HepG2 (cell line): Measurements from ENCODE around the gene KAZN. TPM values are rescaled to one million over a fixed set of nuclear protein-coding genes. Genes with fewer than 3 reads are reported as not detected.

ENCODE experiments used
- ATAC-seq: fragments of 200-7000 bp; cut with Tn5 transposase; 3 replicates; pipeline ENCODE4 v1.9.1; 2020; ENCODE audit warnings: mild to moderate bottlenecking, moderate library complexity
- BruUV-seq: library from RNA; stranded (reverse); fragments of 400-500 nt; replicated peaks from 2 replicates; lab custom pipeline; 2021; lab: Mats Ljungman, UMichigan
- CTCF ChIA-PET: fragments of 300-600 bp; formaldehyde crosslinking; extraction: SDS; loops from one replicate; lab custom pipeline; 2021; ENCODE audit warnings: low total read pairs, inconsistent platforms, low intra/inter-chr PET ratio; lab: Yijun Ruan, JAX
- POLR2A ChIA-PET: fragments of 350-600 bp; sonication (Branson Sonifier 250); formaldehyde crosslinking; loops from one replicate; lab custom pipeline; 2020; ENCODE audit warnings: antibody characterized with exemption, inconsistent platforms; lab: Yijun Ruan, JAX
- DNase-seq: peaks from one replicate; pipeline ENCODE4 v3.0.0-alpha.2; 2015; ENCODE audit warnings: low spot score
- FAIRE-seq: peaks from 3 replicates; lab custom pipeline; 2011; peaks lifted over from hg19 to GRCh38; lab: Jason Lieb, UNC
- H2AFZ ChIP-seq: one replicate; pipeline ENCODE4 v1.6.1; 2011; ENCODE audit warnings: low read length, inconsistent platforms
- H3K27ac ChIP-seq: fragments of 300-600 bp; 3 replicates; pipeline ENCODE4 v1.8.0; 2011; ENCODE audit warnings: mixed run types, mild to moderate bottlenecking, mixed read lengths, low read length, inconsistent platforms; ENCODE audit not compliant: insufficient read depth; ENCODE audit errors: extremely low read length
- H3K27me3 ChIP-seq, 2 experiments: fragments of 200-600 bp in 1 of 2; 2 replicates in 1 of 2; 3 replicates in 1 of 2; pipeline versions ENCODE4 v1.6.0 to v1.8.0; 2011; ENCODE audit warnings: low read length in 2 of 2, mild to moderate bottlenecking in 2 of 2, moderate library complexity in 2 of 2, inconsistent platforms in 1 of 2; ENCODE audit not compliant: insufficient read depth in 2 of 2, control insufficient read depth in 1 of 2
- H3K36me3 ChIP-seq, 2 experiments: fragments of 200-600 bp in 1 of 2; replicated peaks in 1 of 2; 2 replicates in 1 of 2; 3 replicates in 1 of 2; pipeline versions ENCODE4 v1.5.1 to v1.8.0; 2011; ENCODE audit warnings: low read length in 2 of 2, inconsistent platforms in 1 of 2; ENCODE audit not compliant: insufficient read depth in 2 of 2, control insufficient read depth in 1 of 2
- H3K4me1 ChIP-seq: 2 replicates; pipeline ENCODE4 v1.5.1; 2012; ENCODE audit warnings: low read length, inconsistent platforms; ENCODE audit not compliant: insufficient read depth
- H3K4me2 ChIP-seq: 2 replicates; pipeline ENCODE4 v1.6.0; 2011; ENCODE audit warnings: low read depth, low read length, inconsistent platforms
- H3K4me3 ChIP-seq, 3 experiments: fragments of 200-600 bp in 1 of 3; sonication (generic), shearing (Covaris generic) in 1 of 3; replicated peaks in 1 of 3; 2 replicates each; pipeline ENCODE4 v1.5.1; 2011 to 2016; ENCODE audit warnings: low read length in 3 of 3, inconsistent platforms in 2 of 3, low read depth in 2 of 3, mild to moderate bottlenecking in 2 of 3, control low read depth in 1 of 3, mixed read lengths in 1 of 3; ENCODE audit not compliant: insufficient read depth in 1 of 3
- H3K79me2 ChIP-seq: one replicate; pipeline ENCODE4 v1.6.1; 2011; ENCODE audit warnings: low read length, inconsistent platforms; ENCODE audit not compliant: insufficient read depth
- H3K9ac ChIP-seq: 2 replicates; pipeline ENCODE4 v1.6.0; 2011; ENCODE audit warnings: mild to moderate bottlenecking, low read depth, low read length, inconsistent platforms; ENCODE audit not compliant: insufficient read depth
- H3K9me3 ChIP-seq: 2 replicates; pipeline ENCODE4 v1.5.1; 2012; ENCODE audit warnings: mild to moderate bottlenecking, low read length
- H4K20me1 ChIP-seq: 2 replicates; pipeline ENCODE4 v1.6.0; 2011; ENCODE audit warnings: inconsistent platforms, mild to moderate bottlenecking, low read length, moderate library complexity; ENCODE audit not compliant: insufficient read depth
- CREB1 ChIP-seq, 2 experiments: fragments of 450-650 bp in 1 of 2; IDR thresholded peaks; 2 replicates each; pipeline ENCODE4 v1.6.1; 2016 to 2017; ENCODE audit warnings: control low read depth in 1 of 2, mild to moderate bottlenecking in 1 of 2, missing compliant biosample characterization in 1 of 2, missing genetic modification characterization in 1 of 2
- FLYWCH1 ChIP-seq: sonication (generic); formaldehyde crosslinking; IDR thresholded peaks from 2 replicates; pipeline ENCODE4 v1.8.1; 2023; ENCODE audit warnings: mild to moderate bottlenecking, missing genetic modification reagents
- HMG20B ChIP-seq: conservative IDR thresholded peaks from 2 replicates; pipeline ENCODE4 v1.6.1; 2016; ENCODE audit warnings: missing genetic modification reagents, missing compliant biosample characterization
- MYNN ChIP-seq: sonication (generic); formaldehyde crosslinking; IDR thresholded peaks from 2 replicates; pipeline ENCODE4 v1.4.0; 2020; ENCODE audit warnings: mild to moderate bottlenecking, low read depth, missing genetic modification reagents
- PAWR ChIP-seq: sonication (generic); formaldehyde crosslinking; IDR thresholded peaks from 2 replicates; pipeline ENCODE4 v1.4.0; 2020; ENCODE audit warnings: missing genetic modification reagents, mild to moderate bottlenecking, borderline replicate concordance
- TAF1 ChIP-seq: sonication (generic); formaldehyde crosslinking; IDR thresholded peaks from 2 replicates; pipeline ENCODE4 v1.4.0; 2020; ENCODE audit warnings: missing genetic modification reagents
- TBL1XR1 ChIP-seq: fragments of 150-350 bp; IDR thresholded peaks from 2 replicates; pipeline ENCODE4 v1.6.1; 2014; ENCODE audit warnings: borderline replicate concordance, low read length; ENCODE audit not compliant: partially characterized antibody
- ZBTB21 ChIP-seq: sonication (generic); formaldehyde crosslinking; IDR thresholded peaks from 2 replicates; pipeline ENCODE4 v1.4.0; 2020; ENCODE audit warnings: missing genetic modification reagents
- ZNF350 ChIP-seq: sonication (generic); formaldehyde crosslinking; IDR thresholded peaks from 2 replicates; pipeline ENCODE4 v1.4.0; 2020; ENCODE audit warnings: mild to moderate bottlenecking, low read depth, missing genetic modification reagents, borderline replicate concordance
- WGBS: methylation state at CpG from one replicate; pipeline ENCODE4 v1.1.6; 2017; ENCODE audit warnings: low lambda C conversion rate; 5-methylcytosine and 5-hydroxymethylcytosine counted together
- in situ Hi-C: cut with HindIII; loops from 2 replicates; pipeline ENCODE4 v1.10.0; 2017; ENCODE audit warnings: low pct_unique_long_range_greater_than_20kb; ENCODE audit not compliant: extremely low pct_ligation_motif_present
- intact Hi-C: fragments of 100-400 bp; cut with micrococcal nuclease; formaldehyde crosslinking; loops from one replicate; pipeline ENCODE4 v1.10.0; 2022; ENCODE audit not compliant: unreplicated experiment
- polyA plus RNA-seq, 8 experiments: library from polyadenylated mRNA; depleted of rRNA in 3 of 8; stranded (reverse) in 7 of 8; unstranded in 1 of 8; fragments of >200 nt; fragmentation: Illumina TruSeq in 4 of 8; extraction: Trizol in 4 of 8; gene quantifications; 2 replicates each; pipeline versions ENCODE4 v1.2.1 to v1.2.3, GENCODE V29; 2011 to 2016; ENCODE audit warnings: low read depth in 4 of 8, missing spikeins in 1 of 8, mixed read lengths in 1 of 8; ENCODE audit not compliant: insufficient read depth in 1 of 8
- total RNA-seq, 5 experiments: library from RNA; depleted of rRNA; stranded (reverse); fragments of >200 nt; fragmentation: Illumina TruSeq; extraction: Trizol; gene quantifications; 2 replicates each; pipeline ENCODE4 v1.2.3, GENCODE V29; 2016; ENCODE audit warnings: low read depth in 1 of 5
- TF ChIP-seq, protein P1 (sequence below): sonication (generic); formaldehyde crosslinking; IDR thresholded peaks from 2 replicates; pipeline ENCODE4 v1.5.0; 2020; ENCODE audit warnings: missing genetic modification reagents
- TF ChIP-seq, protein P2 (sequence below), 2 experiments: sonication (generic) in 1 of 2; formaldehyde crosslinking in 1 of 2; IDR thresholded peaks; 2 replicates each; pipeline versions ENCODE4 v1.4.0 to v1.6.1; 2018 to 2020; ENCODE audit warnings: missing genetic modification reagents in 2 of 2, borderline replicate concordance in 1 of 2, low read depth in 1 of 2, mild to moderate bottlenecking in 1 of 2, missing biosample characterization in 1 of 2

The KAZN gene
- total and polyA plus RNA-seq, 2 of the 13 experiments (the other 11 are each of a cell fraction or from before 2014, with no cell fraction given), result 10.4 to 13.5 TPM

DNA sequence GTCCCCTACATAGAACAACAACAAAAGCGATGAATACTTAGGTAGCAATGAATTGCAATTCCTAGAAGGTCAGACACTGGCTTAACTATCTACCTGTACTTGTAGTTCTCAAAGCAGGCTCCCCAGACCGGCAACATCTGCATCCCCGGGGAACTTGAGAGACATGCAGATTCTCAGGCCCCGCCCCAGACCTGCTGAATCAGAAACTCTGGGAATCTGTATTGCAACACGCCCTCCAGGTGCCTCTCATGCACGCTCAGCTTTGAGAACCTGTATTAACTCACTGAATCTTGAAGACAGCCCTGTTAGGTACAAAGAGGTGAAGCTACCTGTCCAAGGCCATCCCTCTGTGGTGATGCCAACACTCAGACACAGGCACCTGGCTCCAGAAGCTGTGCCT is 128.1 kb downstream of the KAZN start:
- Histone ChIP-seq H4K20me1 (no peaks in the 10 kb centered on the region), H3K9me3 (no peaks in the 10 kb centered on the region), H3K4me3 (no peak overlapping the region), H3K27me3 (peaks cover 0 to 33% of the 10 kb centered on the region in 2 experiments; a peak in 4 of 5 replicates), H3K79me2 (no peaks in the 10 kb centered on the region), H3K9ac (no peak overlapping the region), H3K4me2 (no peak overlapping the region), H3K36me3 (no peaks in the 10 kb centered on the region), H2AFZ (no peak overlapping the region), H3K4me1 (no peaks in the 10 kb centered on the region), H3K27ac (no peak overlapping the region)
- DNase-seq (no peak), FAIRE-seq (no peak), ATAC-seq (no peak)
- POLR2A ChIA-PET, result no interaction called here
- intact Hi-C loops, result no loop called here
- no TSS peak for BruUV-seq
- 7% methylated on average over 3 of the region's 6 CpGs for WGBS
- CTCF ChIA-PET, result no interaction called here
- in situ Hi-C loops, result no loop called here
- no peak for TF ChIP-seq ZNF350 (CRISPR knock-in tag)
- TF ChIP-seq ZBTB21 (CRISPR knock-in tag), result no peak
- TF ChIP-seq, protein P1, sequence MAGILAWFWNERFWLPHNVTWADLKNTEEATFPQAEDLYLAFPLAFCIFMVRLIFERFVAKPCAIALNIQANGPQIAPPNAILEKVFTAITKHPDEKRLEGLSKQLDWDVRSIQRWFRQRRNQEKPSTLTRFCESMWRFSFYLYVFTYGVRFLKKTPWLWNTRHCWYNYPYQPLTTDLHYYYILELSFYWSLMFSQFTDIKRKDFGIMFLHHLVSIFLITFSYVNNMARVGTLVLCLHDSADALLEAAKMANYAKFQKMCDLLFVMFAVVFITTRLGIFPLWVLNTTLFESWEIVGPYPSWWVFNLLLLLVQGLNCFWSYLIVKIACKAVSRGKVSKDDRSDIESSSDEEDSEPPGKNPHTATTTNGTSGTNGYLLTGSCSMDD (CRISPR knock-in tag), result no peak
- TF ChIP-seq MYNN, result no peak
- TF ChIP-seq TBL1XR1, result no peak
- TF ChIP-seq TAF1 (CRISPR knock-in tag), result no peak
- TF ChIP-seq HMG20B (CRISPR knock-in tag), result no peak
- no peak for TF ChIP-seq PAWR (CRISPR knock-in tag)
- no peak for TF ChIP-seq CREB1 (IDR thresholded peaks at IDR 0.05)
- TF ChIP-seq CREB1 (CRISPR knock-in tag; IDR thresholded peaks at IDR 0.05), result no peak
- TF ChIP-seq, protein P2, sequence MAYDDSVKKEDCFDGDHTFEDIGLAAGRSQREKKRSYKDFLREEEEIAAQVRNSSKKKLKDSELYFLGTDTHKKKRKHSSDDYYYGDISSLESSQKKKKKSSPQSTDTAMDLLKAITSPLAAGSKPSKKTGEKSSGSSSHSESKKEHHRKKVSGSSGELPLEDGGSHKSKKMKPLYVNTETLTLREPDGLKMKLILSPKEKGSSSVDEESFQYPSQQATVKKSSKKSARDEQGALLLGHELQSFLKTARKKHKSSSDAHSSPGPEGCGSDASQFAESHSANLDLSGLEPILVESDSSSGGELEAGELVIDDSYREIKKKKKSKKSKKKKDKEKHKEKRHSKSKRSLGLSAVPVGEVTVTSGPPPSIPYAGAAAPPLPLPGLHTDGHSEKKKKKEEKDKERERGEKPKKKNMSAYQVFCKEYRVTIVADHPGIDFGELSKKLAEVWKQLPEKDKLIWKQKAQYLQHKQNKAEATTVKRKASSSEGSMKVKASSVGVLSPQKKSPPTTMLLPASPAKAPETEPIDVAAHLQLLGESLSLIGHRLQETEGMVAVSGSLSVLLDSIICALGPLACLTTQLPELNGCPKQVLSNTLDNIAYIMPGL (CRISPR knock-in tag; IDR thresholded peaks at IDR 0.05; ENCODE audit: borderline replicate concordance in 1 of 2, low read depth in 1 of 2), result no peak
- TF ChIP-seq FLYWCH1 (CRISPR knock-in tag), result no peak
